Measurements from ENCODE around the gene STK35.

- no peak for TF ChIP-seq POLR2A (IDR thresholded peaks at IDR 0.05; ENCODE audit: low read length)
- TF ChIP-seq GATA1 (IDR thresholded peaks at IDR 0.05; ENCODE audit: low read depth, low read length) = no peak
Observed at GRCh38 chr20:2108498-2108897, 6.9 kb downstream of the STK35 start.

Data from erythroblast (primary cell).